GM23338 (cell line): Measurements from ENCODE around the gene TENM4. TPM values are rescaled to one million over a fixed set of nuclear protein-coding genes. Genes with fewer than 3 reads are reported as not detected.

Experiments
- ATAC-seq: fragments of 200-7000 bp; cut with Tn5 transposase; 3 replicates; pipeline ENCODE4 v1.9.1; 2020
- DNase-seq: peaks from one replicate; pipeline ENCODE4 v3.0.0-alpha.2; 2015; ENCODE audit warnings: low spot score
- H2AFZ ChIP-seq: fragments of 200-600 bp; sonication (generic); 2 replicates; pipeline ENCODE4 v1.8.0; 2016; ENCODE audit warnings: antibody characterized with exemption, mild to moderate bottlenecking, moderate library complexity
- H3F3A ChIP-seq: fragments of 200-600 bp; sonication (generic); replicated peaks from 2 replicates; pipeline ENCODE4 v1.8.0; 2017; ENCODE audit warnings: antibody characterized with exemption, mixed run types, low read depth
- H3K27ac ChIP-seq: fragments of 200-600 bp; sonication (generic); 2 replicates; pipeline ENCODE4 v1.6.1; 2016; ENCODE audit warnings: low read depth
- H3K27me3 ChIP-seq: fragments of 200-600 bp; sonication (generic); 2 replicates; pipeline ENCODE4 v1.8.0; 2016; ENCODE audit warnings: mild to moderate bottlenecking, mixed run types, moderate library complexity; ENCODE audit not compliant: insufficient read depth
- H3K36me3 ChIP-seq: fragments of 200-600 bp; sonication (generic); 2 replicates; pipeline ENCODE4 v1.8.0; 2016; ENCODE audit warnings: mild to moderate bottlenecking; ENCODE audit not compliant: insufficient read depth
- H3K4me1 ChIP-seq: fragments of 200-600 bp; sonication (generic); 2 replicates; pipeline ENCODE4 v1.8.0; 2016; ENCODE audit warnings: mild to moderate bottlenecking, moderate library complexity; ENCODE audit not compliant: insufficient read depth
- H3K4me2 ChIP-seq: fragments of 200-600 bp; sonication (generic); 2 replicates; pipeline ENCODE4 v1.7.1; 2017; ENCODE audit warnings: mixed run types
- H3K4me3 ChIP-seq: fragments of 200-600 bp; sonication (generic); 2 replicates; pipeline ENCODE4 v1.6.1; 2016; ENCODE audit warnings: mixed run types
- H3K79me2 ChIP-seq: fragments of 200-600 bp; sonication (generic); replicated peaks from 2 replicates; pipeline ENCODE4 v1.8.0; 2017; ENCODE audit warnings: mild to moderate bottlenecking; ENCODE audit not compliant: insufficient read depth
- H3K9me2 ChIP-seq: fragments of 200-600 bp; sonication (generic); 2 replicates; pipeline ENCODE4 v1.8.0; 2017; ENCODE audit not compliant: insufficient read depth
- H4K20me1 ChIP-seq: fragments of 200-600 bp; sonication (generic); replicated peaks from 2 replicates; pipeline ENCODE4 v1.8.0; 2017; ENCODE audit warnings: mild to moderate bottlenecking; ENCODE audit not compliant: insufficient read depth
- H3K27ac Mint-ChIP-seq: 2 replicates; pipeline ENCODE4 v1.8.0; 2020; ENCODE audit warnings: inconsistent platforms, mild to moderate bottlenecking, moderate library complexity, mixed read lengths
- H3K27me3 Mint-ChIP-seq: 3 replicates; pipeline ENCODE4 v1.8.0; 2022; ENCODE audit warnings: low read depth, mild to moderate bottlenecking, moderate library complexity, mixed read lengths, inconsistent platforms; ENCODE audit not compliant: insufficient read depth, poor library complexity
- H3K36me3 Mint-ChIP-seq: 3 replicates; pipeline ENCODE4 v1.8.0; 2021; ENCODE audit warnings: low read depth, mild to moderate bottlenecking, inconsistent platforms, moderate library complexity, mixed read lengths
- H3K4me1 Mint-ChIP-seq: 3 replicates; pipeline ENCODE4 v1.8.0; 2020; ENCODE audit warnings: mild to moderate bottlenecking, inconsistent platforms, mixed read lengths
- H3K4me3 Mint-ChIP-seq: 3 replicates; pipeline ENCODE4 v1.8.0; 2021; ENCODE audit warnings: moderate library complexity, mild to moderate bottlenecking, inconsistent platforms, mixed read lengths
- H3K9me3 Mint-ChIP-seq: 3 replicates; pipeline ENCODE4 v1.8.0; 2020; ENCODE audit warnings: moderate library complexity, mild to moderate bottlenecking, inconsistent platforms, mixed read lengths
- CREB1 ChIP-seq: fragments of 250-450 bp; sonication (Bioruptor Pico); IDR thresholded peaks from 2 replicates; pipeline ENCODE4 v1.5.0; 2020; ENCODE audit warnings: low read depth, mild to moderate bottlenecking, moderate library complexity
- CTCF ChIP-seq, 2 experiments: fragments of 200-600 bp in 1 of 2; sonication (generic) in 1 of 2; conservative IDR thresholded peaks; 2 replicates each; pipeline versions ENCODE4 v1.5.1 to v1.6.1; 2016 to 2017; ENCODE audit warnings: antibody characterized with exemption in 2 of 2, low read depth in 2 of 2, mild to moderate bottlenecking in 2 of 2, moderate library complexity in 1 of 2
- ETS1 ChIP-seq: IDR thresholded peaks from 2 replicates; pipeline ENCODE4 v1.6.1; 2016; ENCODE audit warnings: antibody characterized with exemption
- EZH2 ChIP-seq: fragments of 200-600 bp; sonication (generic); IDR thresholded peaks from one replicate; pipeline ENCODE4 v1.8.0; 2017; ENCODE audit warnings: antibody characterized with exemption, mild to moderate bottlenecking, low read depth; ENCODE audit not compliant: unreplicated experiment
- EZH2phosphoT487 ChIP-seq: fragments of 200-600 bp; sonication (generic); IDR thresholded peaks from one replicate; pipeline ENCODE4 v1.8.1; 2018; ENCODE audit warnings: antibody characterized with exemption; ENCODE audit not compliant: unreplicated experiment
- JUNB ChIP-seq: IDR thresholded peaks from one replicate; pipeline ENCODE4 v1.6.1; 2016; ENCODE audit warnings: antibody characterized with exemption; ENCODE audit not compliant: unreplicated experiment
- NANOG ChIP-seq: IDR thresholded peaks from 2 replicates; pipeline ENCODE4 v1.6.1; 2016; ENCODE audit warnings: antibody characterized with exemption, borderline replicate concordance
- POLR2AphosphoS5 ChIP-seq: IDR thresholded peaks from 2 replicates; pipeline ENCODE4 v1.6.1; 2016; ENCODE audit warnings: antibody characterized with exemption, low read depth
- REST ChIP-seq: IDR thresholded peaks from one replicate; pipeline ENCODE4 v1.6.1; 2018; ENCODE audit warnings: antibody characterized with exemption; ENCODE audit not compliant: unreplicated experiment
- STAT1 ChIP-seq: IDR thresholded peaks from one replicate; pipeline ENCODE4 v1.6.1; 2016; ENCODE audit warnings: antibody characterized with exemption; ENCODE audit not compliant: unreplicated experiment
- ZNF114 ChIP-seq: fragments of 250-450 bp; sonication (Bioruptor Pico); IDR thresholded peaks from 2 replicates; pipeline ENCODE4 v1.5.0; 2020; ENCODE audit warnings: mild to moderate bottlenecking, moderate library complexity
- ZNF331 ChIP-seq: fragments of 250-450 bp; sonication (Bioruptor Pico); IDR thresholded peaks from 2 replicates; pipeline ENCODE4 v1.5.0; 2020; ENCODE audit warnings: low read depth, mild to moderate bottlenecking, moderate library complexity
- ZNF462 ChIP-seq: fragments of 250-450 bp; sonication (Bioruptor Pico); IDR thresholded peaks from 2 replicates; pipeline ENCODE4 v1.5.0; 2020; ENCODE audit warnings: mild to moderate bottlenecking, moderate library complexity
- polyA plus RNA-seq: library from polyadenylated mRNA; unstranded; fragments of >200 nt; fragmentation: Nextera tagmentation; extraction: Ambion mirVana; gene quantifications from 2 replicates; pipeline ENCODE4 v1.2.1, GENCODE V29; 2016
- total RNA-seq: library from RNA; depleted of rRNA; stranded (reverse); fragments of >200 nt; shearing (Covaris generic); gene quantifications from 2 replicates; pipeline ENCODE4 v1.2.3, GENCODE V29; 2014

TENM4 gene
- total and polyA plus RNA-seq, 2 experiments from 2014 or later = 7.3 TPM

GRCh38 chr11:79021601-79022000 lies 419.2 kb downstream of the TENM4 start:
- Histone ChIP-seq H3F3A (no peaks in the 10 kb centered on the region), H2AFZ (no peak overlapping the region), H3K4me2 (no peak overlapping the region), H3K27me3 (no peaks in the 10 kb centered on the region), H3K27ac (no peak overlapping the region), H4K20me1 (no peaks in the 10 kb centered on the region), H3K79me2 (no peaks in the 10 kb centered on the region), H3K4me1 (peaks cover 12% of the 10 kb centered on the region; the same call in 1 of the 2 replicates), H3K36me3 (no peaks in the 10 kb centered on the region), H3K9me2 (peaks cover 10% of the 10 kb centered on the region; the same call in 1 of the 2 replicates), H3K4me3 (no peak overlapping the region)
- DNase-seq (no peak), ATAC-seq (no peak)
- H3K4me1 Mint-ChIP-seq = peaks cover 19% of the 10 kb centered on the region
- no peaks in the 10 kb centered on the region for H3K36me3 Mint-ChIP-seq
- peaks cover 3% of the 10 kb centered on the region for H3K27me3 Mint-ChIP-seq
- no peak for TF ChIP-seq ZNF114 (CRISPR knock-in tag)
- TF ChIP-seq CTCF (conservative IDR thresholded peaks at IDR 0.05; ENCODE audit: low read depth in 2 of 2) = no peak
- TF ChIP-seq ETS1 = no peak
- TF ChIP-seq ZNF331 (CRISPR knock-in tag) = no peak
- no peak for TF ChIP-seq ZNF462
- TF ChIP-seq EZH2 = no peak
- TF ChIP-seq EZH2phosphoT487 = no peak
- TF ChIP-seq JUNB = no peak
- no peak for TF ChIP-seq NANOG
- TF ChIP-seq STAT1 = no peak
- no peak for TF ChIP-seq CREB1
- no peak for TF ChIP-seq REST
- no peak for TF ChIP-seq POLR2AphosphoS5
- H3K9me3 Mint-ChIP-seq = no peaks in the 10 kb centered on the region
- H3K27ac Mint-ChIP-seq = no peak overlapping the region
- no peak overlapping the region for H3K4me3 Mint-ChIP-seq
